GM23338 (cell line): ENCODE measurements around the gene KLRB1. TPM values are rescaled to one million over a fixed set of nuclear protein-coding genes. Genes with fewer than 3 reads are reported as not detected.

Source experiments
- ATAC-seq: fragments of 200-7000 bp; cut with Tn5 transposase; 3 replicates; pipeline ENCODE4 v1.9.1; 2020
- DNase-seq: peaks from one replicate; pipeline ENCODE4 v3.0.0-alpha.2; 2015; ENCODE audit warnings: low spot score
- H2AFZ ChIP-seq: fragments of 200-600 bp; sonication (generic); 2 replicates; pipeline ENCODE4 v1.8.0; 2016; ENCODE audit warnings: antibody characterized with exemption, mild to moderate bottlenecking, moderate library complexity
- H3F3A ChIP-seq: fragments of 200-600 bp; sonication (generic); replicated peaks from 2 replicates; pipeline ENCODE4 v1.8.0; 2017; ENCODE audit warnings: antibody characterized with exemption, mixed run types, low read depth
- H3K27ac ChIP-seq: fragments of 200-600 bp; sonication (generic); 2 replicates; pipeline ENCODE4 v1.6.1; 2016; ENCODE audit warnings: low read depth
- H3K27me3 ChIP-seq: fragments of 200-600 bp; sonication (generic); 2 replicates; pipeline ENCODE4 v1.8.0; 2016; ENCODE audit warnings: mild to moderate bottlenecking, mixed run types, moderate library complexity; ENCODE audit not compliant: insufficient read depth
- H3K36me3 ChIP-seq: fragments of 200-600 bp; sonication (generic); 2 replicates; pipeline ENCODE4 v1.8.0; 2016; ENCODE audit warnings: mild to moderate bottlenecking; ENCODE audit not compliant: insufficient read depth
- H3K4me1 ChIP-seq: fragments of 200-600 bp; sonication (generic); 2 replicates; pipeline ENCODE4 v1.8.0; 2016; ENCODE audit warnings: mild to moderate bottlenecking, moderate library complexity; ENCODE audit not compliant: insufficient read depth
- H3K4me2 ChIP-seq: fragments of 200-600 bp; sonication (generic); 2 replicates; pipeline ENCODE4 v1.7.1; 2017; ENCODE audit warnings: mixed run types
- H3K4me3 ChIP-seq: fragments of 200-600 bp; sonication (generic); 2 replicates; pipeline ENCODE4 v1.6.1; 2016; ENCODE audit warnings: mixed run types
- H3K79me2 ChIP-seq: fragments of 200-600 bp; sonication (generic); replicated peaks from 2 replicates; pipeline ENCODE4 v1.8.0; 2017; ENCODE audit warnings: mild to moderate bottlenecking; ENCODE audit not compliant: insufficient read depth
- H3K9me2 ChIP-seq: fragments of 200-600 bp; sonication (generic); 2 replicates; pipeline ENCODE4 v1.8.0; 2017; ENCODE audit not compliant: insufficient read depth
- H4K20me1 ChIP-seq: fragments of 200-600 bp; sonication (generic); replicated peaks from 2 replicates; pipeline ENCODE4 v1.8.0; 2017; ENCODE audit warnings: mild to moderate bottlenecking; ENCODE audit not compliant: insufficient read depth
- H3K27ac Mint-ChIP-seq: 2 replicates; pipeline ENCODE4 v1.8.0; 2020; ENCODE audit warnings: inconsistent platforms, mild to moderate bottlenecking, moderate library complexity, mixed read lengths
- H3K27me3 Mint-ChIP-seq: 3 replicates; pipeline ENCODE4 v1.8.0; 2022; ENCODE audit warnings: low read depth, mild to moderate bottlenecking, moderate library complexity, mixed read lengths, inconsistent platforms; ENCODE audit not compliant: insufficient read depth, poor library complexity
- H3K36me3 Mint-ChIP-seq: 3 replicates; pipeline ENCODE4 v1.8.0; 2021; ENCODE audit warnings: low read depth, mild to moderate bottlenecking, inconsistent platforms, moderate library complexity, mixed read lengths
- H3K4me1 Mint-ChIP-seq: 3 replicates; pipeline ENCODE4 v1.8.0; 2020; ENCODE audit warnings: mild to moderate bottlenecking, inconsistent platforms, mixed read lengths
- H3K4me3 Mint-ChIP-seq: 3 replicates; pipeline ENCODE4 v1.8.0; 2021; ENCODE audit warnings: moderate library complexity, mild to moderate bottlenecking, inconsistent platforms, mixed read lengths
- H3K9me3 Mint-ChIP-seq: 3 replicates; pipeline ENCODE4 v1.8.0; 2020; ENCODE audit warnings: moderate library complexity, mild to moderate bottlenecking, inconsistent platforms, mixed read lengths
- CREB1 ChIP-seq: fragments of 250-450 bp; sonication (Bioruptor Pico); IDR thresholded peaks from 2 replicates; pipeline ENCODE4 v1.5.0; 2020; ENCODE audit warnings: low read depth, mild to moderate bottlenecking, moderate library complexity
- POLR2AphosphoS5 ChIP-seq: IDR thresholded peaks from 2 replicates; pipeline ENCODE4 v1.6.1; 2016; ENCODE audit warnings: antibody characterized with exemption, low read depth
- polyA plus RNA-seq: library from polyadenylated mRNA; unstranded; fragments of >200 nt; fragmentation: Nextera tagmentation; extraction: Ambion mirVana; gene quantifications from 2 replicates; pipeline ENCODE4 v1.2.1, GENCODE V29; 2016
- total RNA-seq: library from RNA; depleted of rRNA; stranded (reverse); fragments of >200 nt; shearing (Covaris generic); gene quantifications from 2 replicates; pipeline ENCODE4 v1.2.3, GENCODE V29; 2014
- TF ChIP-seq, protein P1 (sequence below): IDR thresholded peaks from one replicate; pipeline ENCODE4 v1.6.1; 2018; ENCODE audit warnings: antibody characterized with exemption; ENCODE audit not compliant: unreplicated experiment
- TF ChIP-seq, protein P2 (sequence below): fragments of 250-450 bp; sonication (Bioruptor Pico); IDR thresholded peaks from 2 replicates; pipeline ENCODE4 v1.5.0; 2020; ENCODE audit warnings: mild to moderate bottlenecking, moderate library complexity

The KLRB1 gene
- total and polyA plus RNA-seq, 2 experiments from 2014 or later: 0.18 TPM; not detected in 1

DNA sequence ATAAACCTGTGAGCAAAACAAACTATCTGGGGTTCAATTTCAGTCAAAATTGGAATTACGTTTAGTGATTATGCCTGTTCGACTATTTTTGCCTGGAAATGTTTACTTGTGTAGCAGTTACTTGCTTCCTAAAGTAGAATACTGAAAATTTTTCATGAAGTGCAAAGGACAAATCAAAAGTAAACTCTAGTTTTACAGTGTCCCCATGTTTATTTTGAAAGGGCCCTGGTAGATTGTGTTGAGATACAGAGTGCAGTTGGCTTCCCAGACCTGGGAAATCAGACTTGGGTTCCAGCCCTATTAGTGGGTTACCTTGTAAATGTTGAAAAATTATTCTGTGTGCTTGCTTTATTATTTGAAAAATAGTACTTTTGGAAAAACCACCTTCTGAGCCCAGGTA lies 17.3 kb downstream of the KLRB1 start (continued):
- TF ChIP-seq, protein P1, sequence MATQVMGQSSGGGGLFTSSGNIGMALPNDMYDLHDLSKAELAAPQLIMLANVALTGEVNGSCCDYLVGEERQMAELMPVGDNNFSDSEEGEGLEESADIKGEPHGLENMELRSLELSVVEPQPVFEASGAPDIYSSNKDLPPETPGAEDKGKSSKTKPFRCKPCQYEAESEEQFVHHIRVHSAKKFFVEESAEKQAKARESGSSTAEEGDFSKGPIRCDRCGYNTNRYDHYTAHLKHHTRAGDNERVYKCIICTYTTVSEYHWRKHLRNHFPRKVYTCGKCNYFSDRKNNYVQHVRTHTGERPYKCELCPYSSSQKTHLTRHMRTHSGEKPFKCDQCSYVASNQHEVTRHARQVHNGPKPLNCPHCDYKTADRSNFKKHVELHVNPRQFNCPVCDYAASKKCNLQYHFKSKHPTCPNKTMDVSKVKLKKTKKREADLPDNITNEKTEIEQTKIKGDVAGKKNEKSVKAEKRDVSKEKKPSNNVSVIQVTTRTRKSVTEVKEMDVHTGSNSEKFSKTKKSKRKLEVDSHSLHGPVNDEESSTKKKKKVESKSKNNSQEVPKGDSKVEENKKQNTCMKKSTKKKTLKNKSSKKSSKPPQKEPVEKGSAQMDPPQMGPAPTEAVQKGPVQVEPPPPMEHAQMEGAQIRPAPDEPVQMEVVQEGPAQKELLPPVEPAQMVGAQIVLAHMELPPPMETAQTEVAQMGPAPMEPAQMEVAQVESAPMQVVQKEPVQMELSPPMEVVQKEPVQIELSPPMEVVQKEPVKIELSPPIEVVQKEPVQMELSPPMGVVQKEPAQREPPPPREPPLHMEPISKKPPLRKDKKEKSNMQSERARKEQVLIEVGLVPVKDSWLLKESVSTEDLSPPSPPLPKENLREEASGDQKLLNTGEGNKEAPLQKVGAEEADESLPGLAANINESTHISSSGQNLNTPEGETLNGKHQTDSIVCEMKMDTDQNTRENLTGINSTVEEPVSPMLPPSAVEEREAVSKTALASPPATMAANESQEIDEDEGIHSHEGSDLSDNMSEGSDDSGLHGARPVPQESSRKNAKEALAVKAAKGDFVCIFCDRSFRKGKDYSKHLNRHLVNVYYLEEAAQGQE: no peak
- TF ChIP-seq, protein P2, sequence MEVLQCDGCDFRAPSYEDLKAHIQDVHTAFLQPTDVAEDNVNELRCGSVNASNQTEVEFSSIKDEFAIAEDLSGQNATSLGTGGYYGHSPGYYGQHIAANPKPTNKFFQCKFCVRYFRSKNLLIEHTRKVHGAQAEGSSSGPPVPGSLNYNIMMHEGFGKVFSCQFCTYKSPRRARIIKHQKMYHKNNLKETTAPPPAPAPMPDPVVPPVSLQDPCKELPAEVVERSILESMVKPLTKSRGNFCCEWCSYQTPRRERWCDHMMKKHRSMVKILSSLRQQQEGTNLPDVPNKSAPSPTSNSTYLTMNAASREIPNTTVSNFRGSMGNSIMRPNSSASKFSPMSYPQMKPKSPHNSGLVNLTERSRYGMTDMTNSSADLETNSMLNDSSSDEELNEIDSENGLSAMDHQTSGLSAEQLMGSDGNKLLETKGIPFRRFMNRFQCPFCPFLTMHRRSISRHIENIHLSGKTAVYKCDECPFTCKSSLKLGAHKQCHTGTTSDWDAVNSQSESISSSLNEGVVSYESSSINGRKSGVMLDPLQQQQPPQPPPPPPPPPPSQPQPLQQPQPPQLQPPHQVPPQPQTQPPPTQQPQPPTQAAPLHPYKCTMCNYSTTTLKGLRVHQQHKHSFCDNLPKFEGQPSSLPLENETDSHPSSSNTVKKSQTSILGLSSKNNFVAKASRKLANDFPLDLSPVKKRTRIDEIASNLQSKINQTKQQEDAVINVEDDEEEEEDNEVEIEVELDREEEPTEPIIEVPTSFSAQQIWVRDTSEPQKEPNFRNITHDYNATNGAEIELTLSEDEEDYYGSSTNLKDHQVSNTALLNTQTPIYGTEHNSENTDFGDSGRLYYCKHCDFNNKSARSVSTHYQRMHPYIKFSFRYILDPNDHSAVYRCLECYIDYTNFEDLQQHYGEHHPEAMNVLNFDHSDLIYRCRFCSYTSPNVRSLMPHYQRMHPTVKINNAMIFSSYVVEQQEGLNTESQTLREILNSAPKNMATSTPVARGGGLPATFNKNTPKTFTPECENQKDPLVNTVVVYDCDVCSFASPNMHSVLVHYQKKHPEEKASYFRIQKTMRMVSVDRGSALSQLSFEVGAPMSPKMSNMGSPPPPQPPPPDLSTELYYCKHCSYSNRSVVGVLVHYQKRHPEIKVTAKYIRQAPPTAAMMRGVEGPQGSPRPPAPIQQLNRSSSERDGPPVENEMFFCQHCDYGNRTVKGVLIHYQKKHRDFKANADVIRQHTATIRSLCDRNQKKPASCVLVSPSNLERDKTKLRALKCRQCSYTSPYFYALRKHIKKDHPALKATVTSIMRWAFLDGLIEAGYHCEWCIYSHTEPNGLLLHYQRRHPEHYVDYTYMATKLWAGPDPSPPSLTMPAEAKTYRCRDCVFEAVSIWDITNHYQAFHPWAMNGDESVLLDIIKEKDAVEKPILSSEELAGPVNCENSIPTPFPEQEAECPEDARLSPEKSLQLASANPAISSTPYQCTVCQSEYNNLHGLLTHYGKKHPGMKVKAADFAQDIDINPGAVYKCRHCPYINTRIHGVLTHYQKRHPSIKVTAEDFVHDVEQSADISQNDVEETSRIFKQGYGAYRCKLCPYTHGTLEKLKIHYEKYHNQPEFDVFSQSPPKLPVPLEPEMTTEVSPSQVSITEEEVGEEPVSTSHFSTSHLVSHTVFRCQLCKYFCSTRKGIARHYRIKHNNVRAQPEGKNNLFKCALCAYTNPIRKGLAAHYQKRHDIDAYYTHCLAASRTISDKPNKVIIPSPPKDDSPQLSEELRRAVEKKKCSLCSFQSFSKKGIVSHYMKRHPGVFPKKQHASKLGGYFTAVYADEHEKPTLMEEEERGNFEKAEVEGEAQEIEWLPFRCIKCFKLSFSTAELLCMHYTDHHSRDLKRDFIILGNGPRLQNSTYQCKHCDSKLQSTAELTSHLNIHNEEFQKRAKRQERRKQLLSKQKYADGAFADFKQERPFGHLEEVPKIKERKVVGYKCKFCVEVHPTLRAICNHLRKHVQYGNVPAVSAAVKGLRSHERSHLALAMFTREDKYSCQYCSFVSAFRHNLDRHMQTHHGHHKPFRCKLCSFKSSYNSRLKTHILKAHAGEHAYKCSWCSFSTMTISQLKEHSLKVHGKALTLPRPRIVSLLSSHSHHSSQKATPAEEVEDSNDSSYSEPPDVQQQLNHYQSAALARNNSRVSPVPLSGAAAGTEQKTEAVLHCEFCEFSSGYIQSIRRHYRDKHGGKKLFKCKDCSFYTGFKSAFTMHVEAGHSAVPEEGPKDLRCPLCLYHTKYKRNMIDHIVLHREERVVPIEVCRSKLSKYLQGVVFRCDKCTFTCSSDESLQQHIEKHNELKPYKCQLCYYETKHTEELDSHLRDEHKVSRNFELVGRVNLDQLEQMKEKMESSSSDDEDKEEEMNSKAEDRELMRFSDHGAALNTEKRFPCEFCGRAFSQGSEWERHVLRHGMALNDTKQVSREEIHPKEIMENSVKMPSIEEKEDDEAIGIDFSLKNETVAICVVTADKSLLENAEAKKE (CRISPR knock-in tag): no peak

DNA sequence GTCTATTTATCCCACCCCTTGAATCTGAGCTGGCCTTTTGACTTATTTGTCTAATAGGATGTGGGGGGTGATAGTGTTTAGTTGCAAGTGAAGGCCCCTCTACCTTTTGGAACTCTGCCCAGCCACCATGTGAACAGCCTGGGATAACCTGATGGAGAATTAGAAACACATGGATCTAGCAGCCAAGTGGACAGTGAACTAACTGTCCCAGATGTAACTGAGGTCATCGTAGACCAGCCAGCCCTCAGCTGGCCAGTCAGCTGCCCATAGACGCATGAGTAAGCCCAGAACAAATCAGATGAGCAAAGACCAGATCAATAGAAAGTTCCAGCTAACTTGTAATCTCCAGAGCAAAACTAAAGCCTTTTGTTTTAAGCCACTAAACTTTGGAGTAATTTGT lies 19.0 kb downstream of the KLRB1 start:
- no peak overlapping the region for H2AFZ ChIP-seq
- Mint-ChIP-seq H3K4me3 (no peak overlapping the region), H3K4me1 (no peaks in the 10 kb centered on the region), H3K27me3 (no peaks in the 10 kb centered on the region), H3K27ac (no peak overlapping the region; the same call in 1 of the 2 replicates), H3K9me3 (no peaks in the 10 kb centered on the region), H3K36me3 (no peaks in the 10 kb centered on the region)
- DNase-seq: no peak
- no peaks in the 10 kb centered on the region for H4K20me1 ChIP-seq
- no peaks in the 10 kb centered on the region for H3K36me3 ChIP-seq
- no peak for ATAC-seq
- TF ChIP-seq CREB1 (CRISPR knock-in tag) (no peak), POLR2AphosphoS5 (no peak)
- H3K27ac ChIP-seq: no peak overlapping the region
- no peaks in the 10 kb centered on the region for H3K79me2 ChIP-seq
- H3F3A ChIP-seq: no peaks in the 10 kb centered on the region
- H3K9me2 ChIP-seq: no peaks in the 10 kb centered on the region
- no peak overlapping the region for H3K4me3 ChIP-seq
- H3K4me1 ChIP-seq: no peaks in the 10 kb centered on the region
- no peaks in the 10 kb centered on the region for H3K27me3 ChIP-seq
- H3K4me2 ChIP-seq: no peak overlapping the region
